NCI-H2107 treated with DMSO at 0.1 percent for 48 hours (cell line): ENCODE data around the gene CNTFR.
"Not testable (repeated sequence)": the region's sequence is repeated elsewhere in the genome, so short reads cannot be mapped to it uniquely, and the experiment has no call there.

Experiments used
- DNase-seq: peaks from one replicate; lab custom pipeline; 2025; ENCODE audit not compliant: unreplicated experiment; lab: John Stamatoyannopoulos, UW

The CNTFR gene

DNA sequence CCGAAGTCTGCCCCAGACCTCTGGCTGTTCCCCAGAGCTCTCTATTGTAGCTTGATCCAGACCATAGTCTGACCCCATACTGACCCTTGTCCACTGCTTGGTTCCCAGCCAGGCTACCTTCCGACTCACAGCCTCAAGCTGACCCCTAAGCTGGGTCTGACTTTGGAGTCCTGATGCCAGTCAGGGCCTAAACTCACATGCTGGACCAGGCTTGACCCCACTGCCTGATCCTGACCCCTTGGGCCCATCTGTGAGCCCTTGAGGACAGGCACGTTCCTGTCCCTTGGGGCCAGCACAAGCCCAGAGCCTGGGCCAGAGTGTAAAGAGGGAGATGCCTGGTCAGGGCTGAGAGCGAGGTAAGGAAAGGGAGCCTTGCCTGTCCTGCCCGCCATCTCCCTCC, 34.0 kb downstream of the CNTFR start:
- no peak for DNase-seq

DNA sequence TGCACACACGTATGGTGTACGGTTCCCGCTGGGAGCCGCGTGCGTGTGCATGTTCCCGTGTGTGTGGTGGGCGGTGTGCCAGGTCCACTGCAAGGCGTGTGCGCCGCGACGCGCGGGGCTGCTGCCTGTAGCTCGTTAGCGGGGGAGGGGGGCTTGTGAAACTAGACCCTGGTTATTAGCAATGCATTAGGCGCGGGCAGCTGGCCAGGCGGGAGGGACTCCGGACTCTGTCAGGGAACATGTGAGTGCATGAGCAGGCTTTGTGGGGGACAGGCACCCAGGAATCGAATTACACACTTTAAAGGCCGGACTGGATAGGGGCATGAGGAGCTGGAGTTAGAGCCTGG, 34.5 kb downstream of the CNTFR start:
- peak; percentile 21 for DNase-seq

DNA sequence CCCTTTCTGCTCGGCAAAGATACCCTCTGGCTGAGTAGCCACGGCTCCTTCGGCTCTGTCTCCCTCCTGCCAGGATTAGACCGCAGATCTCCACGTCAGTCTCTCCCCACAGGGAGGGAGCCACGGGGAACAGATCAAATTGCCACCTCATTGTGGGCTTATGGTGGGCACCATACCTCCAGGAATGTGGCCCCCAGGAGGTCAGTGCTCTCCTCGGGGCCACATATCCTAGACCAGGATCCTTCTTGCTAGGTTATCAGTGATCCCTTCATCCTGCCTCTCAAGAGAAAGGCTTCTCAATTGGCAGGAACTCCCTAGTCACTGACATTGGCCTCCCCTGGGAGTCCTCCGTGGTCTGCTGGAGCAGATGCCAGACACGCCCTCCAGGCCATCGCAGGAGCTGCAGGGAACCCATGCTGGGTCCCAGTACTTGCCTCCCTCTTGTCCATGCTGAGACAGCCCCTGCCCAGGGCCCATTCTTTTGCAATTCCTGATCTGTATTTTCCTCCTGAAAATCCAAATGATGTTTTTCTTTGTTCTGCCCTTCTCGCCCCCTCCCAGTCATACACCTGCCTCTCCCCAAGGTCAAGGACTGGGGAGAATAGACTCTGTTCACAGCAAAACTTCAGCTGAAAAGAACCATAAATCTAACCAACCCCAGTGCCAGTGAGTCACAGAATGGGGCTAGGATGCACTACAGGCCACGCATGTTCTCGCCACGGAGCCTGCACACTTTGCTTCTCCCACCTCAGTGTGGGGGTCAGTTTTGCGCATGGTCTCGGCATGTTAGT, 35.1 kb downstream of the CNTFR start:
- peak; percentile 86 for DNase-seq

DNA sequence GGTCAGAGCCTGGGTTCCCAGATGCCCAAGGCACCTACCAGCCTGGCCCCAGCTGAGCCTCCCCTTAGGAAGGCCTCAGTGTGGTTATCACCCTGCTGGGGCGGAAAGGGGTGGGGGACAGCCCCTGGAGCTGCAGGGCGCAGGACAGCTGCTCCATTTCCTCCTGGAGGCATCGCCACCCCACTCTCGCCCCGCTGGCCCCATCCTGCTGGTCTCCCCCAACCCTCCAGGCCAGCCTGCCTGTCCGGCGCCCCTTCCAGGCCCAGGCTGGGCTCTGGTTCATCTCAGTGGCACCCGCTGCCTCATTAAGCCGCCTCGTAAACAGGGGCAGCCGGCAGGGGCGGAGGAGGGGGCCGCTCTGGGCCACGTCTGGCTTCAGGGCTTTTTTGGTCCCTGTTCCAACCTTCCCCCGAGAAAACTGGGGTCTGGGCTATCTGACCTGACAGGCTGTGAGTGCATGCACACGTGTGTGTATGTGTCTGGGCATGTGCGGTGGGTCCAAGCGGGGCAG, 36.0 kb downstream of the CNTFR start:
- no peak for DNase-seq

DNA sequence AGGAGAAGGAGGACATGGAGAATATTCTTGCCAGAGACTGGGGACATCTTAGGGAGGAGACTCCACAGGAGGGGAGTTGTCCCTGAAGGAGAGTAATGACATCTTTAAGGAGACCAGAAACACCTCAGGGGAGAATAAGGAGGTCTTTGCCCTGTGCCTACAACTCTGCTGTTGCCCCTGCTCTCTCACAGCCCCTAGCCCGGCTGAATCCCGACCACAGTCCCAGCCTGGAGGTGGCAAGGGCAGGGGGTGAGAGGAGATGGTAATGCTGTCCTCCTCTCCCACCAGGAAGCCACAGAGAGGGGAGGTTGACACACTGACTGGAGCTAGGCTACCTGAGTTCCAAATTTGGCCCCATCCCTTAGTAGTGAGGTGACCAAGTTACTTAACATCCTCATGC, 36.5 kb downstream of the CNTFR start:
- no peak for DNase-seq

DNA sequence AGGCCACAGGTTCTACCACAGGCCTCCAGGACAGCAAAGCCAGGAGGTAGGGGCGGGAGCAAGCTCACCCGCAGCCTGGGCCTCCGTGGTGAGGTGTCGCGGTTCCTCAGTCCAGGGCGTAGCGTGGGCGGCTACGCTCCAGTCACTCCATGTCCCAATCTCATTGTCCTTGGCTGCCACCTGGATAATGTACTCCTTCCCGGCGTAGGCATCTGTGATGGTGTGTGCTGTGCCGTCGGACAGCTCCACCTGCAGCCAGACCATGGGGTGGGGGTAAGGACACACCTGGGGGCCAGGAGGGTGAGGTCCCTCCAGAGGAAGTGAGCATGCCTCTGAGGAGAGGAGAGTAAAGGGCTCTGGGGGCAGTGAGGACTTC, 36.9 kb downstream of the CNTFR start:
- no peak for DNase-seq

DNA sequence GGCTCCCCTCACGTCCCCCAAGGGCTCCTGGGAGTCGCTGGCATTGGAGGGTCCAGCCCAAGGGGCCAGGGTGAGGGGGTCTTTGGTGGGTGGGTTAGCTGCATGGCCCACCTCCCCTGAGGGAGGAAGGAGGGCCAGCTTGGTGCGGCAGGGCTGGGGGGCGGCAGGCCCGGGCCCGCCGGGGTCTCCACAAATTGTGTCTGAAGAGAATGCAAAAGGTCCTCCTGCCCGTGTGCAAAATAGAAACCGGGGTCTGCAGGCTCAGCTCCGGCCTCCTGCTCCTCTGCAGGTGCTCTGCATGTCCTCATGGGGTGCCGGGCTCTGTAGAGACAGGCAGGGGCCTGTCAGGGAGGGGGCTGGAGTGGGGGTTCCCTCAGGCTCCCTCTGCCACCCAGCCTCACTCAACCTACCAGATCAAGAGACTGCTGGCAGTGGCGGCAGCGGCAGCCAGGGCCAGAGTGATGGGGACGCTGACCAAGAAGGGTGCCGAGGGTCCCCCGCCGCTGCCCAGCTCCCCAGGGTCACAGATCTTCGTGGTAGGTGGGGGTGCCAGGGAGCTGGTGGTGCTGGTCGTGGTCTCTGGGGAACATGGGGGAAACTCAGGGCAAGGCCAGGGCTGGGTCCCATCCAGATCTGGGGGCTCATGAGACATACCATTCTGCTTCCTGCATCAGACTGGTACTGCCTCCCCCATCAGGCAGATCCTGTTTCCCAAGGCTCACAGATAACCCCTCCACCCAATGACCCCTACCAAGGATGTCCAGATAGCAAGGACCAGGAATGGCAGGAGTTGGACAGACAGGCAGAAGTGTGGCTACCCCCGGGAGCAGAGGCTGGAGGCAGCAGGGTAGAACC, 37.5 kb downstream of the CNTFR start:
- DNase-seq: no peak

DNA sequence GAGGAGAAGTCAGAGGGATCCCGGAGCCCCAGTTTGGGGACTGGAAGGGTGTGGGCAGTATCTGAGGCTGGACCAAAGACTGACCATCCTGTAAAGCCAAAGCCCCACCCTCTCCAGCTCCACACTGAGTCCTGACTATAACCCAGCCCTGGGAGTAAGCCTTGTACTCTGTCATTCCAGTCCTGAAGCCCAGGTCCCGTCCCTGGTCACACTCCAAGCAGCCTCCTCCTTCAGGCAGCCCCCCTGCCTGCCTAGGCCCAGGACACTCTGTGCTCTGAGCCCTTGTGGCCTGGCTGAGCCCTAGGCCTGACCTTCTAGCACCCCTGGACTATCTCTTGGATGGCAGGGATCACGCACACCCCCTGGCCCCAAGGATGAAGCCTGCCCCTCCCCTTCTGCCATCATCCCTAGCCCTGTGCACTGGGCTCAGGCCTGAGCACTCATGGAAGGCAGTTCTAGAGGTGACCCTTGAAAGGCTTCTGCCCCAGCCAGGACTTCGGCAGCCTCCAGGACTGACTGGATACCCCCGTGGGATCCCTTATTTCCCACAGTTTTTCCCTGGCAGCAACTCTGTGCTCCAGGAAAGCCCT, 38.7 kb downstream of the CNTFR start:
- DNase-seq: no peak

DNA sequence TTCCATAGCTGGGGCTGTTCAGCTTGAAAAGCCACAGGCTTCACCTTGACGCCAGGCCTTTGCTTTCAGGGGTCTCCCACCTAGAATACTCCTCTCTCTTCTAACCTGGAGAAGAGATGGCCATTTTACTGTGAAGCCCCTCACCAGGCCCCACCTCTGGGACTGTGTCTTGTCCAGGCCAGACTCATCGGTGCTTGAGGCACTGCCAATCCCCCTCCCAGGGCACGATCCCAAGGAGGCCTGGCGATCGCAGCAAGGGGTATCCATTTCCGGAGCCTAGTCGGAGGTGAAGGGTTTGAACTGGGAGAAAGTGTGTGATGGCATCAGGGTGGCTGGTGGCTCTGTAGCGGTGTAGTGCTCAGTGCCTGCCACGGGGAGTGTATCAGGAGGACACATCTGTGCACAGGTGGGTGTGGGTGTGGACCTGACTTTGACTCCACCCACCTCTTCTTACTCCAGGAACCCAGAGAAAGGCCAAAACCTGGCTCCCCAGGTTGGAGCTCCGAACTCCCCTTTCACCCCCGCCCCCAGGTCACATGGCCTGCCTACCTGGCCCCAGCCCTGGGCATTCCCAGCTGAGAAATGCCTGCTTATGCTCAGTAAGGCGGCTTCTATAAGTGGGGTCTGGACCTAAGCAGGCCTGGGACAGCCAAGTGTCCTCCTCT, 39.4 kb downstream of the CNTFR start:
- no peak for DNase-seq

DNA sequence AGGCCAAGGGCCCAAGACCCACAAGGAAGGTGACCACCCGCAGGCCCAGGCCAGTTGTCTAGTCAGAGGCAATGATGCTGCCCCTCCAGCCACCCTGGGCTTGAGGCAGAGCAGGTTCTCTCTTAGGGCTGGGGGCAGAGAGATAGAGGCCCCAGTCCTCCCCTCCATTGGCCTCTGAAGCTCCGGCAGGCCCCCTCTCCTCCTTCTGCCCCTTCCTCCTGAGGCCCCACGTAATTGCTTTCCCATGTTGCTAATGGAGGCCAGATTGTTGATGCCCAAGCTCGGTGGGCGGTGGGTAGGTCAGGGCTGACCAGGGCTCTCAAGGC, 40.2 kb downstream of the CNTFR start:
- DNase-seq: no peak

DNA sequence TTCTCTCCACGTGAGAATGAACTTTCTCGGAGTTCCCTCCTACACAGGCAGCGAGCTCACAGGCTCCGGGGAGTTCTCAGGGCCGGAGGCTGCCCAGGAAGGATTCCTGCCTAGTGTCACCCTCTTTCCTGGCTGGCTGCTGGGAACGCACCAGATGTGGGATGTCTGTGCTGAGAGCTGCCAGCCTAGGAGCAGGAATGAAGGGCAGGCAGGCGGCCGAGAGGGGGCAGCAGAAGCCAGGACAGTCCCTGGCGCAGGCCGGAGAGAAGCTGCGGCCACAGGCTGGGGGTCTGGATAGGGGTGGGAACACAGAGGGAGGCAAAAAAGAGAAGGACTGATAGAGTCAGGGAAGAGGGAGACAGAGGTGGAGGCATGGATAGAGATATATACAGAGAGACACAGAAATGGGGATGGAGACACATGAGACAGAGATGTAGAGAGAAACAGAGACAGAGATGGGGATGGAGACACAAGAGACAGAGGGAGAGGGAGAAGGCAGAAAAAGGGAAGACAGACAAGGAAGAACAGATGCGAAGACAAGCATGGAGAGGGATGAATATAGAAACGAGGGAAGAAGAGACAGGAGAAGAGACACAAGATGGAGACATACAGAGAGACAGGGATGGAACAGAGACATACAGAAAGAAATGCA, 41.4 kb downstream of the CNTFR start:
- peak; percentile 18 for DNase-seq

DNA sequence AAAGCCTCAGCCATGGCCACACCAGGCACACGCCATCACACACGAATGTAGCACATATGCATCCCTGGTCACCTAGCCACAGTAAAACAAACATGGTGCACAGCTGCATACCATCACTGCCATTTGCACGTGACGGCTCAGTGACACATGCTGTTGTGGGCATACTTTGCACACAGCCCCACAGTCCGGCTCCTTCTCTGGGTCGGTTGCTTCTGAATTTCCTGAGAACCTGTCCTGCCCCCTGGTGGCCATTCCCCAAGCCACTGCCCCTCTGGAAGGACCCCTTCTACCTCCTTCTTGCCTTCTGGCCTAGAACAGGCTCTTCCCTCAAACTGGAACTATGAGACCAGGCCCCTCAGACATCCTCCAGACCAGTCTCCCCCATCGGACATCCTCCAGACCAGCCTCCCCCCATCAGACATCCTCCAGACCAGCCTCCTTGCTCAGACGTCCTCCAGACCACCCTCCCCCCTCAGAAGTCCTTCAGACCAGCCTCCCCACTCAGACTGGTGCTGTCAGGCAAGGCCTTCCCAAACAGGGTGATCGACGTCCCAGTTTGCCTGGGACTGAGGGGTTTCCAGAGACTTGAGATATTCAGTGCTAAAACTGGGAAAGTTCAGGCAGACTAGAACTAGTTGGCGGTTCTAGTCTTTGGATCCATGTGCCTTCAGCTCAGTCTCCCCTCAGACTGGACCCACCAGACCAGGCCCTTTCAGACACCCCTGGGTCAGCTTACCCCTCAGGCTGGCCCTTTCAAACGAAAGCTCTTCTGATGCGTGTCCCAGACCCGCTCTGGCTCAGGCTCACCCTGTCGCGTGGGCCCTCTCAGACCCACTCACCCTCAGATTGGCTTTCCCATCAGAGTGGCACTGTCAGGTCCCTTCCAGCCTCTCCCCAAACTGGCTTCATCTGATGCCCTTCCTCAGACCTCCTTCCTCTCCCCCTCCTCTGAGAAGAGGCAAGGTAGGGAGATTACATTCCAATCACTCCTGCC, 42.4 kb downstream of the CNTFR start:
- no peak for DNase-seq

DNA sequence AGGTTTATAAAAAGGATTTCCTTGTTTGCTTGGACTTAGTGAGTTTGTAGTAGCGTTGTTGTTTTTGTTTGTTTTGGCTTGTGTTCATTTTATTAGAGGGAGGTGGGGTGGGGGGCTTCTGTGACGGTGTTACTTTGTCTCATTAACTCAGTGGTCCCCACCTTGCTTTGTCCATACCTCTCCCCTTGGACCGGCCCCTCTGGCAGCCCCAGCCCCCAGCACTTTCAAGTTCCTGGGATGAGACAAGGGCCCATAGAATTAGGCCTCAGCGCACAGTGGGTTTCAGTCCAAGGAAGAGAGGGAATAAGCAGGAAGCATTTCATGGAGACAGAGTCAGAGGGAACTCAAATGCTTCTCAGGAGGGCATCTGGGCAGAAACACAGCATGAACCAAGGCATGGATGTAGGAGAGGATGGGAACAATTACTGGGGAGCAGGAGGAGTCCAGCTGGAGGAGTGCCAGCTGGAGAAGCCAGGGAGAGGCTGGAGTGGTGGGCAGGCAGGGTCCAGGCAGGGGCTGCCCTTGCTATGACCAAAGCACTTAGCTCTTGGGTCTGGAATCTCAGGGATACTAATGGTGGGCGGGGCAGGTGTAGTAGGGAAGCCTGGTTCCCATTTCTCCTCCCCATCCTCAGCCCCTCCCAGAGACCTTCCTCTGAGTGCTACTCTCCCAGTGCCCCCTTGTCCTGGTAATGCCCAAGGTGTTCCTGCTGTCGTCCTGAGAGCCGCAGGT, 43.3 kb downstream of the CNTFR start:
- no peak for DNase-seq

DNA sequence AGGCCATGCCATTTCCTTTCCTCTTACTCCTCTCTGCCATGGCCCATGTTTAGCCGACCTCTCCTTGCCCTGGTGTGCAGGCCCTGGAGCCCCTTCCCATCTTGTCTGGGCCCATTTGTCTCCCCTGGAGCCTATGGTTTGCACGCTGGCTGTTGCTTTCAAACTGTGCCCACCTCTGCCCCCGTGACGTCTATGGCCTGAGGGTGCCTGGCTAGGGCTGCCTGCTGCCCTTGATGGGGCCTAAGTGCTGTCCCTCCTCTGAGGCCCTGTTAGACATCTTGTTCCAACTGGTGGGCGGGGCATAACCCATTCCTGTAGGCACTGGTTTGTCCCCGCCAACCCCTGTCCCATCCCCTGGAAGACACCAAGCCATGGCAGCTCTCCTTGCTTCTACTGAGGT, 44.0 kb downstream of the CNTFR start:
- DNase-seq: no peak

DNA sequence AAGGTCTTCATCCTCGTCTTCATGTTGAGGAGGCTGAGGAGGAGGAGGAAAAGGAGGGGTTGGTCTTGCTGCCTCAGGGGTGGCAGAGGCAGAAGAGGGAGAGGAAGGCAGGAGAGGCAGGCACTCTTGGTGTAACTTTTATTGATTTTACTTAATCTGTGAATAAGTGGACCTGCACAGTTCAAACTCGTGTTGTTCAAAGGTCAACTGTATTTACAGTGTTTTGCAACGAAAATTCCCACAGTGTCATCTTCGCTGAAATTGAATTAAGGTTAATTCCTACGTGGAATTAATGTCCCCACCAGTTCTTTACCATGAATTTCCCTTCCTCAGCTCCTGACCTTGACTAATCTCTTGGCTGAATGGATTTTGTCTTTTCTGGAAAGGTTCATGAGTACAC, 45.5 kb downstream of the CNTFR start:
- DNase-seq: no peak

DNA sequence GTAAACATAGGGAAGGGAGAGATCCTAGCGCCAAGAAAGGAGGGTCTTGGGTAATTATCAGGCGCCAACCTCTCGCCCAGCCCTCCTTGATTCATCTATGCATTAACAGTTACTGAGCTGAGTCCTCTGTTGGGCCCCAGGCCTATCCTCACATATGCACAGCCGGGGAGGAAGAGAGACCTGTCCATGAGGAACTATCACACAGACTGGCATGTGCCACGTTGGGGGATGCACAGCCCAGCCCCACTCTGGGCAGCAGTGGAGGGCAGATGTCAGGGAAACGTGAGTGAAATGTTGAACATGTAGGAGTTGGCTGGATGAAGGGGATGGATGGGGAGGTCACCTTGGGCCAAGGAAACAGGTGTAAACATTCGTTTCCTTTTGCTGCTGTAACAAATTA, 48.0 kb downstream of the CNTFR start:
- DNase-seq: no peak

DNA sequence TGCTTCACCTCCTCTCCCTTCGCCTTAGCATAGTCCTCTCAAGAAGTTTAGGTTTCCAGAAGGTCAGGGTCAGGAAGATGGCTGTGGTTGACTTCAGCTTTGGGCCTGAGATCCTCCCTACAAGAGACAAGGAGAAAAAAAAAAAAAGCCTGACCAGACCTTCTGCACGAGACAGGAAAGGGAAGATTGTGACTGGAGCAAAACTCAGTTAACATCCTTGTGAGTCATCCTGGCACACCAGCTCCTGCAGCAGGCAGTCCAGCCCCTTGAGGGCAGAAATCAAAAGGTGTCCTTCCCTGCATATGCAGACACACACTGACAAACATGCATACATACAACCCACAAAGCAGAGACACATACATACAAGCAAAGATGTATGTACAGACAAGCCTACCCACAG, 48.7 kb downstream of the CNTFR start:
- no peak for DNase-seq

DNA sequence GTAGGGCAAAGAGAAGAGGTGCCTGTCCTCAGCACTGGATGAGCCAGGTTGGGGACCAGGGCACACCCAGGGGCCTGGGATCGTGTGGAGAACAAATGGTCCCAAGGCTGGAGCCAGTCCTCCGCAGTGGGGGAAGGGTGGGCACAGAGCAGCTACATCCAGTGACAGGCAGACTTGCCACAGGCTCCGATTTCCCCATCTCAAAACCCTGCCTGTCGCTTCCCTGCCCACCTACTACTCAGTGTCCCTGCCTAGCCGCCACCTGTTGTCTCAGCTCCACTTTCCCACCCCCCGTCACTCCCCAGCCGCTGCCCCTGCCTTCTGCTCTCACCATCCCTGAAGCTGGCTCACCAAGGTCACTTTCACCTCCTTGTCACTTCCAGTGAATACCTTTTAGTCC, 52.8 kb downstream of the CNTFR start:
- no peak for DNase-seq

DNA sequence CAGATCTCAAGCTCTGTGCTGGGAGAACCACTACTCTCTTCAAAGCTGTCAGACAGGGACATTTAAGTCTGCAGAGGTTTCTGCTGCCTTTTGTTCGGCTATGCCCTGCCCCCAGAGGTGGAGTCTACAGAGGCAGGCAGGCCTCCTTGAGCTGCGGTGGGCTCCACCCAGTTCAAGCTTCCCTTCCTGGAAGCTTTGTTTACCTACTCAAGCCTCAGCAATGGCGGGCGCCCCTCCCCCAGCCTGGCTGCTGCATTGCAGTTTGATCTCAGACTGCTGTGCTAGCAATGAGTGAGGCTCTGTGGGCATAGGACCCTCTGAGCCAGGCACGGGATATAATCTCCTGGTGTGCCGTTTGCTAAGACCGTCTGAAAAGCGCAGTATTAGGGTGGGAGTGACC, 57.5 kb downstream of the CNTFR start:
- not testable (repeated sequence) for DNase-seq
